ENCODE measurements around the gene CUL7.

DNA sequence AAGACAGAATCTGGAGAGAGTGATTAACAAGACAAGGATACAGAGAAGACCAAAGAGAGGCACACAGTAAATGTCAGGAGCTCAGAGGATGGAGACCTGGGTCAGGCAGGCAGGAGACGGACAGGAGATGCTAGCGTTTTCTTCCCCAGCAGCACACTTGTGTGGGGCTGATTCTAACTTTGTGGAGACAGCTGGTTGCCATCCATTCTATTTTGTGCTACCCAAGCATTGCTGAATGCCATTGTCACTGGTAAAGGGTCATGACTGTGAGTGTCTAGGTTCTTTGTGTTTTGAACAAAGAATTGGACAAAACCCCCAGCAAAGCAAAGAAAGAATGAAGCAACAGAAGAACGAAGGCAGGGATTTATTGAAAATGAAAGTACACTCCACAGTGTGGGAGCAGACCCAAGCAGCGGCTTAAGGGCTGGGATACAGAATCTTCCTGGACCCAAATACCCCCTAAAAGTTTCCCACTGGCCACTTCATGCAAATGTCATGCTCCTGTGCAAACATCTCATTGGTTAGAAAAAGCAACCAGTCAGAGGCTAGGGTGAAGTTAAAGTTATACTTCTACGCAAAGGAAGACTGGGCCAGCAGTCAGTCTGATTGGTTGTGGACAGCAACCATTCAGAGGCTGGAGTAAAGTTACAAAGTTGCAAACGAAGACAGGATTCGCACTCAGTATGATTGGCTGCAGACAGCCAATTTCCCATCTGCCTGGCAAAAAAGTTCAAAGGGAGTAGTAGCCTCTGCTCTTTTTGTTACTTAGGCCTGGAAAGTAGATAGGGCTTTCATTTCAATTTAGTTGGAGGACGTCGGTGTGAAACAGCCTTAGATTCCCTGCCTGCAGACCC, 40.0 kb upstream of the CUL7 start:
- TF ChIP-seq, protein P1, sequence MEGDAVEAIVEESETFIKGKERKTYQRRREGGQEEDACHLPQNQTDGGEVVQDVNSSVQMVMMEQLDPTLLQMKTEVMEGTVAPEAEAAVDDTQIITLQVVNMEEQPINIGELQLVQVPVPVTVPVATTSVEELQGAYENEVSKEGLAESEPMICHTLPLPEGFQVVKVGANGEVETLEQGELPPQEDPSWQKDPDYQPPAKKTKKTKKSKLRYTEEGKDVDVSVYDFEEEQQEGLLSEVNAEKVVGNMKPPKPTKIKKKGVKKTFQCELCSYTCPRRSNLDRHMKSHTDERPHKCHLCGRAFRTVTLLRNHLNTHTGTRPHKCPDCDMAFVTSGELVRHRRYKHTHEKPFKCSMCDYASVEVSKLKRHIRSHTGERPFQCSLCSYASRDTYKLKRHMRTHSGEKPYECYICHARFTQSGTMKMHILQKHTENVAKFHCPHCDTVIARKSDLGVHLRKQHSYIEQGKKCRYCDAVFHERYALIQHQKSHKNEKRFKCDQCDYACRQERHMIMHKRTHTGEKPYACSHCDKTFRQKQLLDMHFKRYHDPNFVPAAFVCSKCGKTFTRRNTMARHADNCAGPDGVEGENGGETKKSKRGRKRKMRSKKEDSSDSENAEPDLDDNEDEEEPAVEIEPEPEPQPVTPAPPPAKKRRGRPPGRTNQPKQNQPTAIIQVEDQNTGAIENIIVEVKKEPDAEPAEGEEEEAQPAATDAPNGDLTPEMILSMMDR (IDR thresholded peaks at IDR 0.05), result peak in 1 of 4 experiments; percentile 8
- peak in 1 of 2 donors; percentile 26 for TF ChIP-seq POLR2A (IDR thresholded peaks at IDR 0.05)
